Activated CD8-positive, alpha-beta T cell treated with anti-CD3 and anti-CD28 coated beads for 36 hours (primary cell): ENCODE measurements around the gene KLF9. TPM values are rescaled to one million over a fixed set of nuclear protein-coding genes. Genes with fewer than 3 reads are reported as not detected.

ENCODE experiments used
- ATAC-seq: fragments of 200-7000 bp; cut with Tn5 transposase; one replicate; pipeline ENCODE4 v1.10.0; 2021; ENCODE audit warnings: mild to moderate bottlenecking, moderate library complexity
- CTCF ChIA-PET: fragments of 350-600 bp; sonication (Branson Sonifier 250); formaldehyde crosslinking; loops from one replicate; lab custom pipeline; 2021; ENCODE audit warnings: antibody characterized with exemption; lab: Charles Lee
- POLR2A ChIA-PET: fragments of 350-600 bp; sonication (Branson Sonifier 250); formaldehyde crosslinking; loops from one replicate; lab custom pipeline; 2021; ENCODE audit warnings: antibody characterized with exemption; lab: Charles Lee
- DNase-seq: peaks from one replicate; pipeline ENCODE4 v3.0.0-alpha.2; 2020
- H3K27ac Mint-ChIP-seq: one replicate; pipeline ENCODE4 v1.8.0; 2021; ENCODE audit warnings: mild to moderate bottlenecking, mixed read lengths
- H3K27me3 Mint-ChIP-seq: one replicate; pipeline ENCODE4 v1.8.0; 2021; ENCODE audit warnings: mixed read lengths
- H3K36me3 Mint-ChIP-seq: one replicate; pipeline ENCODE4 v1.8.0; 2021; ENCODE audit warnings: low read depth, mixed read lengths
- H3K4me1 Mint-ChIP-seq: one replicate; pipeline ENCODE4 v1.8.0; 2021; ENCODE audit warnings: low read depth, mixed read lengths
- H3K4me3 Mint-ChIP-seq: one replicate; pipeline ENCODE4 v1.8.0; 2021; ENCODE audit warnings: mild to moderate bottlenecking, moderate library complexity, mixed read lengths
- H3K9me3 Mint-ChIP-seq: one replicate; pipeline ENCODE4 v1.8.0; 2021; ENCODE audit warnings: mixed read lengths
- CTCF ChIP-seq: fragments of 200-600 bp; IDR thresholded peaks from one replicate; pipeline ENCODE4 v1.8.0; 2022; ENCODE audit warnings: antibody characterized with exemption, mild to moderate bottlenecking
- intact Hi-C: fragments of 100-400 bp; cut with micrococcal nuclease; formaldehyde crosslinking; loops from one replicate; pipeline ENCODE4 v1.10.0; 2022
- total RNA-seq, 2 experiments: library from RNA; stranded (reverse); gene quantifications; one replicate each; pipeline ENCODE4 v1.2.3, GENCODE V29; 2021

The KLF9 gene
- total RNA-seq, 2 experiments from 2014 or later = 19.0 to 20.1 TPM

- no peak for ATAC-seq
- Mint-ChIP-seq H3K36me3 (no peaks in the 10 kb centered on the region), H3K27ac (no peak overlapping the region), H3K4me1 (peaks cover 7% of the 10 kb centered on the region), H3K4me3 (no peak overlapping the region), H3K27me3 (no peaks in the 10 kb centered on the region), H3K9me3 (no peaks in the 10 kb centered on the region)
- TF ChIP-seq CTCF = no peak
- intact Hi-C loops = no loop called here
- CTCF ChIA-PET = no interaction called here
- POLR2A ChIA-PET = interaction anchor here (1.0 kb wide), 1 partner anchor 46 kb away, joined by 3 read pairs; no protein-coding TSS in a partner anchor
- no peak for DNase-seq
Observed at GRCh38 chr9:70438341-70438928, 24.0 kb upstream of the KLF9 start.

GRCh38 chr9:70435948-70436347, 21.5 kb upstream of the KLF9 start:
- Mint-ChIP-seq H3K4me1 (peaks cover 7% of the 10 kb centered on the region), H3K36me3 (no peaks in the 10 kb centered on the region), H3K9me3 (no peaks in the 10 kb centered on the region), H3K27ac (no peak overlapping the region), H3K4me3 (no peak overlapping the region), H3K27me3 (no peaks in the 10 kb centered on the region)
- intact Hi-C loops = no loop called here
- ATAC-seq = no peak
- CTCF ChIA-PET = interaction anchor here (1.7 kb wide), 1 partner anchor 167 kb away, joined by 5 read pairs; no protein-coding TSS in a partner anchor
- TF ChIP-seq CTCF = no peak
- POLR2A ChIA-PET = no interaction called here
- no peak for DNase-seq

- TF ChIP-seq CTCF = no peak
- Mint-ChIP-seq H3K27ac (no peak overlapping the region), H3K4me1 (no peaks in the 10 kb centered on the region), H3K36me3 (no peaks in the 10 kb centered on the region), H3K4me3 (no peak overlapping the region), H3K27me3 (no peaks in the 10 kb centered on the region), H3K9me3 (no peaks in the 10 kb centered on the region)
- CTCF ChIA-PET = no interaction called here
- intact Hi-C loops = no loop called here
- DNase-seq = no peak
- ATAC-seq = no peak
- POLR2A ChIA-PET = interaction anchor here (0.6 to 1.4 kb wide), 2 partner anchors 11 to 89 kb away, joined by 3 to 5 read pairs; no protein-coding TSS in a partner anchor
Observed at GRCh38 chr9:70429899-70430298, 15.4 kb upstream of the KLF9 start.

GRCh38 chr9:70428781-70429180, 14.3 kb upstream of the KLF9 start:
- Mint-ChIP-seq H3K9me3 (no peaks in the 10 kb centered on the region), H3K36me3 (no peaks in the 10 kb centered on the region), H3K27ac (no peak overlapping the region), H3K4me3 (no peak overlapping the region), H3K27me3 (no peaks in the 10 kb centered on the region), H3K4me1 (no peaks in the 10 kb centered on the region)
- CTCF ChIA-PET = no interaction called here
- POLR2A ChIA-PET = interaction anchor here (0.8 kb wide), 1 partner anchor 38 kb away, joined by 3 read pairs; no protein-coding TSS in a partner anchor
- no peak for DNase-seq
- ATAC-seq = no peak
- no peak for TF ChIP-seq CTCF
- intact Hi-C loops = no loop called here

- H3K27ac Mint-ChIP-seq = no peak overlapping the region
- ChIA-PET POLR2A (interaction anchor here (1.1 kb wide), 1 partner anchor 9 kb away, joined by 5 read pairs; no protein-coding TSS in a partner anchor), CTCF (interaction anchor here (0.7 to 1.4 kb wide), 4 partner anchors 8 to 175 kb away, joined by 3 to 6 read pairs (median 3); no protein-coding TSS in a partner anchor)
- H3K9me3 Mint-ChIP-seq = no peaks in the 10 kb centered on the region
- intact Hi-C loops = no loop called here
- H3K27me3 Mint-ChIP-seq = no peaks in the 10 kb centered on the region
- no peak overlapping the region for H3K4me3 Mint-ChIP-seq
- ATAC-seq (no peak), DNase-seq (no peak)
- H3K4me1 Mint-ChIP-seq = peaks cover 8% of the 10 kb centered on the region
- no peak for TF ChIP-seq CTCF
- H3K36me3 Mint-ChIP-seq = no peaks in the 10 kb centered on the region
Observed at GRCh38 chr9:70427161-70427945, 12.9 kb upstream of the KLF9 start.
